Measurements from ENCODE around the gene MRPS16. TPM values are rescaled to one million over a fixed set of nuclear protein-coding genes. Genes with fewer than 3 reads are reported as not detected.

MRPS16 gene
- total and polyA plus RNA-seq, 2 experiments from 2014 or later: 58.7 to 105 TPM

- H3K9me3 ChIP-seq (ENCODE audit: low read depth): no peaks in the 10 kb centered on the region
- no peak overlapping the region for H3K4me2 ChIP-seq
- no peaks in the 10 kb centered on the region for H3K36me3 ChIP-seq (replicated peaks; ENCODE audit: insufficient read depth, low read depth)
- H3K4me3 ChIP-seq: no peak overlapping the region
- H2AFZ ChIP-seq: no peak overlapping the region
- no peaks in the 10 kb centered on the region for H4K20me1 ChIP-seq (ENCODE audit: insufficient read depth, poor library complexity, severe bottlenecking)
- TF ChIP-seq EZH2phosphoT487 (IDR thresholded peaks at IDR 0.05; ENCODE audit: low read depth, severe bottlenecking, unreplicated experiment) (no peak), CTCF (IDR thresholded peaks at IDR 0.05; ENCODE audit: poor library complexity) (peak; percentile 36)
- no peaks in the 10 kb centered on the region for H3K4me1 ChIP-seq (ENCODE audit: insufficient read depth)
- no peaks in the 10 kb centered on the region for H3K27me3 ChIP-seq
- 73% methylated on average over 2 of the region's 2 CpGs for WGBS (ENCODE audit: low lambda C conversion rate, missing lambda C conversion rate)
- no peak overlapping the region for H3K27ac ChIP-seq
- peak; percentile 11 for DNase-seq (ENCODE audit: low spot score)
- no peaks in the 10 kb centered on the region for H3K79me2 ChIP-seq
- no peaks in the 10 kb centered on the region for H3K9me2 ChIP-seq (replicated peaks; ENCODE audit: insufficient read depth)
Observed at GRCh38 chr10:73218431-73219191, 33.8 kb downstream of the MRPS16 start.

GRCh38 chr10:73217628-73218027, 34.8 kb downstream of the MRPS16 start:
- no peaks in the 10 kb centered on the region for H3K4me1 ChIP-seq (ENCODE audit: insufficient read depth)
- H3K9me2 ChIP-seq (replicated peaks; ENCODE audit: insufficient read depth): no peaks in the 10 kb centered on the region
- no peak overlapping the region for H3K27ac ChIP-seq
- no peaks in the 10 kb centered on the region for H3K9me3 ChIP-seq (ENCODE audit: low read depth)
- H2AFZ ChIP-seq: no peak overlapping the region
- H3K79me2 ChIP-seq: no peaks in the 10 kb centered on the region
- H3K27me3 ChIP-seq: no peaks in the 10 kb centered on the region
- DNase-seq (ENCODE audit: low spot score): no peak
- H3K36me3 ChIP-seq (replicated peaks; ENCODE audit: insufficient read depth, low read depth): no peaks in the 10 kb centered on the region
- H3K4me3 ChIP-seq: no peak overlapping the region
- no peak overlapping the region for H3K4me2 ChIP-seq
- TF ChIP-seq EZH2 (IDR thresholded peaks at IDR 0.05; ENCODE audit: borderline replicate concordance) (no peak), EZH2phosphoT487 (IDR thresholded peaks at IDR 0.05; ENCODE audit: low read depth, severe bottlenecking, unreplicated experiment) (no peak), CTCF (IDR thresholded peaks at IDR 0.05; ENCODE audit: poor library complexity) (no peak)
- WGBS (ENCODE audit: low lambda C conversion rate, missing lambda C conversion rate): 85% methylated on average over 2 of the region's 2 CpGs
- no peaks in the 10 kb centered on the region for H4K20me1 ChIP-seq (ENCODE audit: insufficient read depth, poor library complexity, severe bottlenecking)

GRCh38 chr10:73215749-73216148, 36.7 kb downstream of the MRPS16 start:
- no peak for DNase-seq (ENCODE audit: low spot score)
- Histone ChIP-seq H3K4me3 (no peak overlapping the region), H3K4me2 (no peak overlapping the region), H3K27ac (no peak overlapping the region), H3K79me2 (no peaks in the 10 kb centered on the region), H3K27me3 (no peaks in the 10 kb centered on the region), H3K9me3 (ENCODE audit: low read depth) (no peaks in the 10 kb centered on the region), H3K9me2 (replicated peaks; ENCODE audit: insufficient read depth) (no peaks in the 10 kb centered on the region), H3K36me3 (replicated peaks; ENCODE audit: insufficient read depth, low read depth) (no peaks in the 10 kb centered on the region), H3K4me1 (ENCODE audit: insufficient read depth) (no peaks in the 10 kb centered on the region), H2AFZ (no peak overlapping the region), H4K20me1 (ENCODE audit: insufficient read depth, poor library complexity, severe bottlenecking) (no peaks in the 10 kb centered on the region)
- WGBS (ENCODE audit: low lambda C conversion rate, missing lambda C conversion rate): 92% methylated on average over 1 of the region's 1 CpG
- no peak for TF ChIP-seq EZH2phosphoT487 (IDR thresholded peaks at IDR 0.05; ENCODE audit: low read depth, severe bottlenecking, unreplicated experiment)
- TF ChIP-seq CTCF (IDR thresholded peaks at IDR 0.05; ENCODE audit: poor library complexity): no peak
- no peak for TF ChIP-seq EZH2 (IDR thresholded peaks at IDR 0.05; ENCODE audit: borderline replicate concordance)

Measured in hepatocyte (in vitro differentiated cells).